Mesenchymal stem cell (in vitro differentiated cells and primary cell): ENCODE data around the gene DMGDH.

ENCODE experiments used
- DNase-seq: peaks from one replicate; pipeline ENCODE4 v3.0.0-alpha.2; 2013
- H2AFZ ChIP-seq: one replicate; pipeline ENCODE4 v1.6.1; 2013; ENCODE audit warnings: low read depth, mild to moderate bottlenecking, control low read depth, inconsistent platforms, low read length, moderate library complexity
- H2AK5ac ChIP-seq: 2 replicates; pipeline ENCODE4 v1.6.1; 2013; ENCODE audit warnings: low read length, moderate library complexity, mild to moderate bottlenecking, inconsistent platforms; ENCODE audit not compliant: severe bottlenecking
- H2BK120ac ChIP-seq: one replicate; pipeline ENCODE4 v1.6.1; 2013; ENCODE audit warnings: low read depth, mild to moderate bottlenecking, inconsistent platforms, low read length, moderate library complexity
- H2BK12ac ChIP-seq, 2 experiments: one replicate each; pipeline ENCODE4 v1.6.1; 2013; ENCODE audit warnings: inconsistent platforms in 2 of 2, low read length in 2 of 2, mild to moderate bottlenecking in 2 of 2, moderate library complexity in 2 of 2, control low read depth in 1 of 2
- H2BK15ac ChIP-seq: one replicate; pipeline ENCODE4 v1.6.1; 2013; ENCODE audit warnings: mild to moderate bottlenecking, low read depth, inconsistent platforms; ENCODE audit not compliant: poor library complexity, severe bottlenecking
- H2BK5ac ChIP-seq: 2 replicates; pipeline ENCODE4 v1.6.1; 2013; ENCODE audit warnings: low read depth, mild to moderate bottlenecking, low read length, control low read depth, inconsistent platforms; ENCODE audit not compliant: poor library complexity, severe bottlenecking
- H3K14ac ChIP-seq, 2 experiments: one replicate each; pipeline ENCODE4 v1.6.1; 2013; ENCODE audit warnings: inconsistent platforms in 2 of 2, low read length in 2 of 2, control low read depth in 1 of 2, mild to moderate bottlenecking in 1 of 2, moderate library complexity in 1 of 2
- H3K18ac ChIP-seq, 2 experiments: one replicate each; pipeline ENCODE4 v1.6.1; 2013; ENCODE audit warnings: inconsistent platforms in 2 of 2, low read length in 2 of 2, control low read depth in 1 of 2, low read depth in 1 of 2, mild to moderate bottlenecking in 1 of 2
- H3K23ac ChIP-seq, 2 experiments: one replicate each; pipeline ENCODE4 v1.6.1; 2013; ENCODE audit warnings: inconsistent platforms in 2 of 2, low read length in 2 of 2, mild to moderate bottlenecking in 2 of 2, moderate library complexity in 2 of 2, control low read depth in 1 of 2
- H3K27ac ChIP-seq: 2 replicates; pipeline ENCODE4 v1.5.1; 2013; ENCODE audit warnings: mild to moderate bottlenecking, moderate library complexity, low read length, control low read depth, inconsistent platforms; ENCODE audit not compliant: poor library complexity, severe bottlenecking
- H3K27me3 ChIP-seq, 2 experiments: 2 replicates each; pipeline versions ENCODE4 v1.6.1 to v1.7.0; 2013; ENCODE audit warnings: low read length in 2 of 2, mild to moderate bottlenecking in 2 of 2, moderate library complexity in 2 of 2, control low read depth in 1 of 2, inconsistent platforms in 1 of 2; ENCODE audit not compliant: control insufficient read depth in 1 of 2, insufficient read depth in 1 of 2
- H3K36me3 ChIP-seq, 2 experiments: 2 replicates each; pipeline versions ENCODE4 v1.6.1 to v1.7.0; 2013; ENCODE audit warnings: low read length in 2 of 2, control low read depth in 1 of 2, inconsistent platforms in 1 of 2, low read depth in 1 of 2, mild to moderate bottlenecking in 1 of 2; ENCODE audit not compliant: insufficient read depth in 2 of 2, control insufficient read depth in 1 of 2
- H3K4ac ChIP-seq, 2 experiments: one replicate each; pipeline ENCODE4 v1.6.1; 2013; ENCODE audit warnings: inconsistent platforms in 2 of 2, low read length in 2 of 2, mild to moderate bottlenecking in 2 of 2, moderate library complexity in 2 of 2, control low read depth in 1 of 2, low read depth in 1 of 2
- H3K4me1 ChIP-seq: 2 replicates; pipeline ENCODE4 v1.6.1; 2013; ENCODE audit warnings: low read depth, low read length, control low read depth; ENCODE audit not compliant: control insufficient read depth, insufficient read depth
- H3K4me2 ChIP-seq: 2 replicates; pipeline ENCODE4 v1.6.1; 2013; ENCODE audit warnings: low read length, mild to moderate bottlenecking, inconsistent platforms; ENCODE audit not compliant: poor library complexity, severe bottlenecking
- H3K4me3 ChIP-seq, 2 experiments: 2 replicates each; pipeline versions ENCODE4 v1.5.1 to v1.7.0; 2013; ENCODE audit warnings: low read length in 2 of 2, mild to moderate bottlenecking in 2 of 2, control low read depth in 1 of 2, low read depth in 1 of 2; ENCODE audit not compliant: insufficient read depth in 1 of 2
- H3K79me1 ChIP-seq: replicated peaks from 2 replicates; pipeline ENCODE4 v1.6.1; 2013; ENCODE audit warnings: mild to moderate bottlenecking, control low read depth, low read length, inconsistent platforms; ENCODE audit not compliant: poor library complexity, severe bottlenecking
- H3K9ac ChIP-seq: 2 replicates; pipeline ENCODE4 v1.7.0; 2013; ENCODE audit warnings: mild to moderate bottlenecking, low read length, moderate library complexity
- H3K9me3 ChIP-seq: 2 replicates; pipeline ENCODE4 v1.7.0; 2013; ENCODE audit warnings: mild to moderate bottlenecking, low read length; ENCODE audit not compliant: control insufficient read depth
- H4K8ac ChIP-seq: one replicate; pipeline ENCODE4 v1.6.1; 2013; ENCODE audit warnings: inconsistent platforms, mild to moderate bottlenecking, low read length, moderate library complexity
- H4K91ac ChIP-seq: one replicate; pipeline ENCODE4 v1.6.1; 2013; ENCODE audit warnings: mild to moderate bottlenecking, low read length, inconsistent platforms
- WGBS: methylation state at CpG from one replicate; pipeline ENCODE4 v1.1.7; 2013; ENCODE audit warnings: mixed read lengths; 5-methylcytosine and 5-hydroxymethylcytosine counted together

The DMGDH gene

GRCh38 chr5:79011219-79011836 lies 58.1 kb downstream of the DMGDH start:
- Histone ChIP-seq H3K79me1 (no peaks in the 10 kb centered on the region), H4K91ac (no peak overlapping the region), H3K14ac (no peak overlapping the region), H3K9me3 (peaks cover 4% of the 10 kb centered on the region), H2BK5ac (no peak overlapping the region), H2BK15ac (no peak overlapping the region), H2AK5ac (no peak overlapping the region), H3K18ac (no peak overlapping the region), H3K36me3 (no peaks in the 10 kb centered on the region), H3K23ac (no peak overlapping the region), H4K8ac (no peak overlapping the region), H3K4ac (no peak overlapping the region), H3K27me3 (no peaks in the 10 kb centered on the region), H2BK12ac (no peak overlapping the region), H3K4me3 (no peak overlapping the region), H2BK120ac (no peak overlapping the region), H3K4me1 (no peaks in the 10 kb centered on the region), H3K4me2 (no peak overlapping the region), H3K9ac (no peak overlapping the region), H2AFZ (no peak overlapping the region), H3K27ac (no peak overlapping the region)
- no peak for DNase-seq
- WGBS, result 86% methylated on average over 1 of the region's 1 CpG

DNA sequence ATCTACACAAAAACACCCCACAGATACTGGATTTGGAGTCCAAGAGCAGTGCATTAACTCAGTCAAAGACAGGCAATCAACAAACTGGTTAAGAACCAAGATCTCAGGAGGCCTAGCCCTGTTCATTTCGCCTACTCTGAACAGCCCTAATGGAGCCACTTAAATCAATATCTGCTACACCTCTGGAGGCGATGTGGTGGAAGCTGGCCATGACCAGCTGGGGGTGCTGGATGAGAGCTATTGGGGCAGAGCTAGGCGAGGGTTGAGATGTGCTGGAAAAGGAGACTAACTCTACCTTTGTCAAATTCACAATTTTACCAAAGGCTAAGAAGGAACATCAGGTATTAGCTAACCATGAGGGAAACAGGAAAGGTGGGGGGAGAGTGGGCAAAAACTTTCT lies 61.1 kb downstream of the DMGDH start:
- DNase-seq, result no peak
- H3K18ac ChIP-seq, result no peak overlapping the region
- H2BK15ac ChIP-seq, result no peak overlapping the region
- H3K4me3 ChIP-seq, result no peak overlapping the region
- H3K9me3 ChIP-seq, result peaks cover 4% of the 10 kb centered on the region
- H3K27ac ChIP-seq, result no peak overlapping the region
- H3K4me1 ChIP-seq, result no peaks in the 10 kb centered on the region
- no peak overlapping the region for H3K4ac ChIP-seq
- no peak overlapping the region for H3K9ac ChIP-seq
- no peak overlapping the region for H4K8ac ChIP-seq
- H2BK120ac ChIP-seq, result no peak overlapping the region
- no peak overlapping the region for H2AFZ ChIP-seq
- H4K91ac ChIP-seq, result no peak overlapping the region
- 100% methylated on average over 1 of the region's 3 CpGs for WGBS
- no peak overlapping the region for H2BK12ac ChIP-seq
- no peaks in the 10 kb centered on the region for H3K36me3 ChIP-seq
- no peak overlapping the region for H2BK5ac ChIP-seq
- no peak overlapping the region for H3K4me2 ChIP-seq
- no peak overlapping the region for H3K14ac ChIP-seq
- no peaks in the 10 kb centered on the region for H3K79me1 ChIP-seq
- no peaks in the 10 kb centered on the region for H3K27me3 ChIP-seq
- H2AK5ac ChIP-seq, result no peak overlapping the region
- H3K23ac ChIP-seq, result no peak overlapping the region

DNA sequence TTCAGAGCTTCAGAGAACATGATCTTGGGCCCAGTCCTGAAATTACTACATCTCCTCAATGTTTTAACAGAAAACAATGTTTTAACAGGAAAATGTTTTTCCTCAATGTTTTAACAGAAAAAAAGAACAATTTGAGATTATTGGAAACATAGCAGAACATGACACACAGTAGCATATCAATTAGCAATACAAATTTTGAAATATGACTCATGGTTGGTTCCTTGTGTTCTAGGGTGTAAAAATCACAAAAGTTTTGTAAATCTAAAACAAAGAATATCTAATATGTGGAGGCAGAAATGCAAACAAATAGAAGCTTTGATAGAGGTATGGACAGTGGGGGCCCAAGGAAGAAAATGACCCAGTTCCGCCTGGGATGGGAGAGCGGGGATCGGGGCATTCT lies 61.6 kb downstream of the DMGDH start:
- no peak overlapping the region for H2BK120ac ChIP-seq
- H2BK15ac ChIP-seq, result no peak overlapping the region
- no peak overlapping the region for H3K4me2 ChIP-seq
- H2BK5ac ChIP-seq, result no peak overlapping the region
- H3K4me1 ChIP-seq, result no peaks in the 10 kb centered on the region
- H3K23ac ChIP-seq, result no peak overlapping the region
- H2BK12ac ChIP-seq, result no peak overlapping the region
- H3K9me3 ChIP-seq, result peaks cover under 1% of the 10 kb centered on the region
- H3K27ac ChIP-seq, result no peak overlapping the region
- no peak for DNase-seq
- H3K9ac ChIP-seq, result no peak overlapping the region
- no peaks in the 10 kb centered on the region for H3K36me3 ChIP-seq
- no peaks in the 10 kb centered on the region for H3K79me1 ChIP-seq
- no peak overlapping the region for H3K4me3 ChIP-seq
- WGBS, result 100% methylated on average over 3 of the region's 3 CpGs
- no peak overlapping the region for H4K91ac ChIP-seq
- no peaks in the 10 kb centered on the region for H3K27me3 ChIP-seq
- H2AFZ ChIP-seq, result no peak overlapping the region
- H3K18ac ChIP-seq, result no peak overlapping the region
- H3K14ac ChIP-seq, result no peak overlapping the region
- no peak overlapping the region for H2AK5ac ChIP-seq
- H3K4ac ChIP-seq, result no peak overlapping the region
- no peak overlapping the region for H4K8ac ChIP-seq

DNA sequence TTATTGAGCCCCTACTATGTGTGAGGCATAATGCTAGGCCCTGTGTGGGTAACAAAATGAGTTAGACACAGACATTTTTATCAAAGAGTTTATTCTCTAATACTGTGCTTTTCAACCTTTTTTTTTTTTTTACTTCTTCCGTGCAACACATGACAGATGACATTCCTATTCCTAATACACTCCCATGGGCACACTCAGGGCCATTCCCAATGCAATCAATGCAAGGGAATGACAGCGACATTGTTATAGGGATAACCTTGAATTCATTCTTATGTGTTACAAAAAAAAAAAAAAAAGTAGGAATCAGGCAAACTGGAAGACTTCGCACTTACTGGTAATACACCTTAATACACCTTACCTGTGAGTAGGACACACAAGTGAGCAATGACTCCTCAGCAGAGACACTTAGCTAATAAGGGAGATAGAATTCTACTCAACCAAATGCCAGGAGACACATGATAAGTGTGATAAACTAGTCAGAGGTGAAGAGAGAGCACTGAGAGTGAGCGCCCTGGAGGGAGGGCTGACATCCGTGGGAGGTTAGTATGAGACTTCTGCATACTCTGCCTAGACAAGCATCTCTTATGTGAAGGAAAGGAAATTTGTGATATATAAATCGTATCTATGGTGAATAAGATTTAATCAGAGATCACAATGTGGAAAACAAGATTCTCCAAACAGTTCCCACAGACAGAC lies 63.4 kb downstream of the DMGDH start:
- Histone ChIP-seq H2BK12ac (no peak overlapping the region), H3K4me2 (no peak overlapping the region), H3K23ac (no peak overlapping the region), H3K27ac (no peak overlapping the region), H3K9me3 (no peaks in the 10 kb centered on the region), H3K79me1 (no peaks in the 10 kb centered on the region), H2BK120ac (no peak overlapping the region), H2BK5ac (no peak overlapping the region), H2BK15ac (no peak overlapping the region), H3K14ac (no peak overlapping the region), H4K8ac (no peak overlapping the region), H3K4me3 (no peak overlapping the region), H4K91ac (no peak overlapping the region), H3K27me3 (no peaks in the 10 kb centered on the region), H3K4ac (no peak overlapping the region), H3K4me1 (no peaks in the 10 kb centered on the region), H2AK5ac (no peak overlapping the region), H3K36me3 (no peaks in the 10 kb centered on the region), H3K9ac (no peak overlapping the region), H2AFZ (no peak overlapping the region), H3K18ac (no peak overlapping the region)
- WGBS, result 80% methylated on average over 4 of the region's 6 CpGs
- DNase-seq, result no peak
